ENCODE data around the gene TRIM59.

- TF ChIP-seq CTCF (conservative IDR thresholded peaks at IDR 0.05; ENCODE audit: low read length) (no peak), EZH2phosphoT487 (IDR thresholded peaks at IDR 0.05; ENCODE audit: borderline replicate concordance) (no peak)
These were observed 5.4 kb upstream of the TRIM59 start for GRCh38 chr3:160454995-160455394.
